ENCODE measurements around the gene SVEP1. TPM values are rescaled to one million over a fixed set of nuclear protein-coding genes. Genes with fewer than 3 reads are reported as not detected.

SVEP1 gene
- total RNA-seq, 1 experiment from 2014 or later, result 0.45 TPM

DNA sequence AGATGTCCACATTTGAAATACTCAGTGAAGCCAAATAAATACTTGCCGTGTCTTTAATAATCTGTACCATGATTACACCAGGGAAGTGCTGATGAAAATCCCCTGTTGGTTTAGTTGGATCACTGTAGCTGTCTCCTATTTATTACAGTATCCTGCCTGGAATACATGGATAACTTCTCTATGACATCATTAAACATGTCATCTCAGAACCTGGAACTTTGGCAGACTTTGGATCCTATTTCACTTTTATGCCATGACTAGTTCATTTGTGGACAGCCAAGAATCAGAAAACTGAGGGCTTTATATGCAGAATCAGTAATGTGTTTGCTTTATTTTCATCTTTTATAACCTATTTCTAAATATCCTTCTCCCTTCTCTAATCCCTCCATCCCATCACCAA lies 241.8 kb downstream of the SVEP1 start, which contains the start of gene TXNDC8:
TXNDC8 (minus strand) TSS at position 137 of the 400 bp plus-strand sequence.
- Histone ChIP-seq H3K27me3 (replicated peaks; ENCODE audit: insufficient read depth, low read depth, low read length, poor library complexity) (no peaks in the 10 kb centered on the region), H3K4me3 (ENCODE audit: low read depth, low read length, poor library complexity, severe bottlenecking) (no peak within 1 kb of the TSS), H3K4me1 (ENCODE audit: insufficient read depth, low read length, poor library complexity, severe bottlenecking) (no peaks in the 10 kb centered on the region), H3K36me3 (ENCODE audit: insufficient read depth, low read length, poor library complexity, severe bottlenecking) (no peaks in the 10 kb centered on the region), H3K27ac (ENCODE audit: low read depth, low read length, poor library complexity, severe bottlenecking) (no peak within 1 kb of the TSS), H3K9me3 (ENCODE audit: low read depth, low read length, poor library complexity, severe bottlenecking) (no peaks in the 10 kb centered on the region)
- TF ChIP-seq EZH2 (IDR thresholded peaks at IDR 0.05; ENCODE audit: borderline replicate concordance, low read depth, low read length, poor library complexity, severe bottlenecking), result no peak
- TF ChIP-seq, protein P1, sequence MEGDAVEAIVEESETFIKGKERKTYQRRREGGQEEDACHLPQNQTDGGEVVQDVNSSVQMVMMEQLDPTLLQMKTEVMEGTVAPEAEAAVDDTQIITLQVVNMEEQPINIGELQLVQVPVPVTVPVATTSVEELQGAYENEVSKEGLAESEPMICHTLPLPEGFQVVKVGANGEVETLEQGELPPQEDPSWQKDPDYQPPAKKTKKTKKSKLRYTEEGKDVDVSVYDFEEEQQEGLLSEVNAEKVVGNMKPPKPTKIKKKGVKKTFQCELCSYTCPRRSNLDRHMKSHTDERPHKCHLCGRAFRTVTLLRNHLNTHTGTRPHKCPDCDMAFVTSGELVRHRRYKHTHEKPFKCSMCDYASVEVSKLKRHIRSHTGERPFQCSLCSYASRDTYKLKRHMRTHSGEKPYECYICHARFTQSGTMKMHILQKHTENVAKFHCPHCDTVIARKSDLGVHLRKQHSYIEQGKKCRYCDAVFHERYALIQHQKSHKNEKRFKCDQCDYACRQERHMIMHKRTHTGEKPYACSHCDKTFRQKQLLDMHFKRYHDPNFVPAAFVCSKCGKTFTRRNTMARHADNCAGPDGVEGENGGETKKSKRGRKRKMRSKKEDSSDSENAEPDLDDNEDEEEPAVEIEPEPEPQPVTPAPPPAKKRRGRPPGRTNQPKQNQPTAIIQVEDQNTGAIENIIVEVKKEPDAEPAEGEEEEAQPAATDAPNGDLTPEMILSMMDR (conservative IDR thresholded peaks at IDR 0.05; ENCODE audit: low read depth, low read length), result no peak
- no TSS peak for BruUV-seq (replicated peaks)
- CTCF ChIA-PET, result no interaction called here
- POLR2A ChIA-PET (ENCODE audit: low non-redundant PET), result no interaction called here
- intact Hi-C loops (cut with micrococcal nuclease; ENCODE audit: unreplicated experiment), result no loop called here
- no peak for DNase-seq (ENCODE audit: low spot score)

DNA sequence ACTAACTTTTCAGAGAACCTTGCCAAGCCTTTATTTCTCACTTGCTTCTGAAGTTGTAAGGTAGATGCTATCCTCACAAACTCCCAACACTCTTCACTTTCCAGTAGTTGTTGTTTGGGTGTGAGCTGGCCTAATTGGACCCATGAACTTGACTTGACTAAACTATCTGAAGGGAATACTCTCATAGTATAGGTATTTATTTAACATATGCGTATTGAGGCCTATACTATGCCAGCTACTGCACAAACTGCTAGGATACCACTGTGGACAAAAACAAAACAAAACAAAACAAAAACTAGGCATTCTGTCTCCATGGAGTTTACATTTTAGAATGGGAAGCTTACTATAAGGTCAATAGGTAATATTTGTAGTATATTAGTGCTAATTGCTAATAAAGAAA lies 243.2 kb downstream of the SVEP1 start:
- no peak for DNase-seq (ENCODE audit: low spot score)
- no peak for TF ChIP-seq EZH2 (IDR thresholded peaks at IDR 0.05; ENCODE audit: borderline replicate concordance, low read depth, low read length, poor library complexity, severe bottlenecking)
- TF ChIP-seq, protein P1 (conservative IDR thresholded peaks at IDR 0.05; ENCODE audit: low read depth, low read length), result no peak
- intact Hi-C loops (cut with micrococcal nuclease; ENCODE audit: unreplicated experiment), result no loop called here
- no peak overlapping the region for H3K27ac ChIP-seq (ENCODE audit: low read depth, low read length, poor library complexity, severe bottlenecking)
- H3K9me3 ChIP-seq (ENCODE audit: low read depth, low read length, poor library complexity, severe bottlenecking), result no peaks in the 10 kb centered on the region
- ChIA-PET POLR2A (ENCODE audit: low non-redundant PET) (no interaction called here), CTCF (no interaction called here)
- no TSS peak for BruUV-seq (replicated peaks)
- H3K36me3 ChIP-seq (ENCODE audit: insufficient read depth, low read length, poor library complexity, severe bottlenecking), result no peaks in the 10 kb centered on the region
- H3K4me1 ChIP-seq (ENCODE audit: insufficient read depth, low read length, poor library complexity, severe bottlenecking), result no peaks in the 10 kb centered on the region
- H3K4me3 ChIP-seq (ENCODE audit: low read depth, low read length, poor library complexity, severe bottlenecking), result no peak overlapping the region
- no peaks in the 10 kb centered on the region for H3K27me3 ChIP-seq (replicated peaks; ENCODE audit: insufficient read depth, low read depth, low read length, poor library complexity)

DNA sequence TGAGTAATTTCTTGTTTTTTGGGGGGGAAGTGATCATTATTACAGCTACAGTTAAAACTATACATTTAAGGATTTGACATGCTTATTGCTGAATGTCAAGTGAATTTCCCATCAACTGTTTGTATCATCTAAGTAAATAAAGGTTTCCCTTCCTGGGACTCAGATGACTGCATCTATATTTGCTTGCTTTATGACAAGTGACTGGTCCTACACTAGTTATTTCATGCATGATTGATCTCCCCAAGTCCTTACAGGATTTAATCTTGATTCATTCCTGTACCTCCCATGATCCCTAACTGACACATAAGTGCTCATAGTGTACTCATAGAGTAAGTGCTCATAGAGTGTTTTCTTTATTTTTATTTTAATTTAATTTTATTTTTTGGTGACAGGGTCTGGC lies 244.7 kb downstream of the SVEP1 start:
- BruUV-seq (replicated peaks), result no TSS peak
- Histone ChIP-seq H3K4me1 (ENCODE audit: insufficient read depth, low read length, poor library complexity, severe bottlenecking) (no peaks in the 10 kb centered on the region), H3K9me3 (ENCODE audit: low read depth, low read length, poor library complexity, severe bottlenecking) (no peaks in the 10 kb centered on the region), H3K36me3 (ENCODE audit: insufficient read depth, low read length, poor library complexity, severe bottlenecking) (no peaks in the 10 kb centered on the region), H3K27ac (ENCODE audit: low read depth, low read length, poor library complexity, severe bottlenecking) (no peak overlapping the region), H3K4me3 (ENCODE audit: low read depth, low read length, poor library complexity, severe bottlenecking) (no peak overlapping the region), H3K27me3 (replicated peaks; ENCODE audit: insufficient read depth, low read depth, low read length, poor library complexity) (no peaks in the 10 kb centered on the region)
- POLR2A ChIA-PET (ENCODE audit: low non-redundant PET), result no interaction called here
- CTCF ChIA-PET, result no interaction called here
- TF ChIP-seq, protein P1 (conservative IDR thresholded peaks at IDR 0.05; ENCODE audit: low read depth, low read length), result no peak
- TF ChIP-seq EZH2 (IDR thresholded peaks at IDR 0.05; ENCODE audit: borderline replicate concordance, low read depth, low read length, poor library complexity, severe bottlenecking), result no peak
- no peak for DNase-seq (ENCODE audit: low spot score)
- intact Hi-C loops (cut with micrococcal nuclease; ENCODE audit: unreplicated experiment), result no loop called here

Data from A673 (cell line).